NOMO-1 (cell line): ENCODE results near the gene KREMEN1.
A peak's percentile ranks its signal among the peaks of the same experiment; 100 is the strongest.
"Not testable (repeated sequence)": the region's sequence is repeated elsewhere in the genome, so short reads cannot be mapped to it uniquely, and the experiment has no call there.

Source experiments
- DNase-seq, 2 experiments: peaks; one replicate each; lab custom pipeline; 2025; ENCODE audit not compliant: unreplicated experiment in 2 of 2; lab: John Stamatoyannopoulos, UW

Gene KREMEN1

DNA sequence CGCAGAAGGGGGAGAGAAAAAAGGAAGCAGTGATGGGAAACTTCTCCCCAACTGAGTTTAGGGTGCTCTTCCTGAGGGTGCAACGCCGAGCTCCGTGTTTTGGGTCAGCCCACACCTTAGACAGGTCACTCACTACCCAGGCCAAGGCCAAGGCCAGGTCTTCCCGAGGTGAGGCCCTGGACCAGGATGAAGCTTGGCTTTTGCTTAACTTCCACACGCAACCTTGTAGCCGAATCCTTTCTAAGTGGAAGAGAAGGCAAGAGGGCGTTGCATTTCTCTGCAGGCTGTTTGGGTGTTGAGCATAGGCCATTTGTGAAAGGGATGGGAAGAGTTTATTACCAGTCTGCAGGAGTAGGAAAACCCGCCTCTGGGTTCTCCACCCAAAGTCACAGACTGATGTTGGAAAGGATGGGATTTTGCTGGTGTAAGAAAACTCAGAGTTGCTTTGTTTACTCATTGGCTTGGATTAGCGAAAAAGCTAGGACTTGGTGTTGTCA lies 1.5 kb downstream of the KREMEN1 start:
- DNase-seq, result no peak

DNA sequence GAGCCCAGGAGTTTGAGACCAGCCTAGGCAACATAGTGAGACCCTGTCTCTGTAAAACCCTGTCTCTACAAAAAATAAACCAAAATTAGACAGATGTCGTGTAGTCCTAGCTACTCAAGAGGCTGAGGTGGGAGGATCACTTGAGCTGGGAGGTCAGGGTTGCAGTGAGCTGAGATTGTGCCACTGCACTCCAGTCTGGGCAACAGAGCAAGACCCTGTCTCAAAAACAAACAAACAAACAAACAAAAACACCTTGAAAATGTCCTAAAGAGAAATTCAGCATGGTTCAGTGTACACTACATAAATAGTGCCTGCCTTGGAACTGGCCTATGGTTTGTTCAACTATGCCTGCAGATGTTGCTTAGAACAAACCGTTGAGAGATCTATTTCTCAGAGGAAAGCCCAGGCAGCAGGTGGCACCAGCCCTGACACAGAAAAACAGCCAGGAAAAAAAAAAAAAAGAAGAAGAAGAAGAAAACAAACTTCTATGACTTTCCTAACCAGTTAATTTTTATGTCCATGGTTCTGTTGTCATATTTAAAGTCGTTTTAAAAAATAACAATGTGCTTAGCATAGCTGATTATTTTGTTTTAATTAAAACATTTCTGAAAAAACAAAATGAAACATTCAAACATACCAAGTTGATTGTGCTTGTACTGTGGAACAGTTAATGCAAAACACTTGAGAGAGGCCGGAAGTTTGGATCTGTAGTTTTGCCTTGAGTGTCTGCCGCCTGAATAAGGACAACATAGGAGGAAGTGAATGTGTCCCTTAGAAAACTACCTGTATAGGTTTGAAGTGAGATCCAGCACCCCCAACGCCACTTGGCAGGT lies 5.4 kb downstream of the KREMEN1 start:
- DNase-seq, result no peak

DNA sequence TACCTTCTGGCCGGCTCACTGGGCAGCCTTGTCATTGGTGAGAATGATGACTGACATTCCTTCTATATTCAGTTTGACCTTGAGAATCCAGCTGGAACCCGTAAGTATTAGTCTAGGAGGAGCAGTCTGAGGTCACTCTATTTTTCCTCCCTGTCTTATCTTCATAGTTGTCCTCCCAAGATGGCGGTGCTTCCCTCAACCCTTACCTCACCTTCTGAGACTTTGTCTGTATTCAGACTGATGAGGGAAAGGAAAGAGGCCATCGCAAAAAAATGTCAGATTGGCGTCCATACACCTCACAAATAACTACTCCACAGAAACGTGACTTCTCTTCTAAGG lies 6.0 kb downstream of the KREMEN1 start:
- no peak for DNase-seq

DNA sequence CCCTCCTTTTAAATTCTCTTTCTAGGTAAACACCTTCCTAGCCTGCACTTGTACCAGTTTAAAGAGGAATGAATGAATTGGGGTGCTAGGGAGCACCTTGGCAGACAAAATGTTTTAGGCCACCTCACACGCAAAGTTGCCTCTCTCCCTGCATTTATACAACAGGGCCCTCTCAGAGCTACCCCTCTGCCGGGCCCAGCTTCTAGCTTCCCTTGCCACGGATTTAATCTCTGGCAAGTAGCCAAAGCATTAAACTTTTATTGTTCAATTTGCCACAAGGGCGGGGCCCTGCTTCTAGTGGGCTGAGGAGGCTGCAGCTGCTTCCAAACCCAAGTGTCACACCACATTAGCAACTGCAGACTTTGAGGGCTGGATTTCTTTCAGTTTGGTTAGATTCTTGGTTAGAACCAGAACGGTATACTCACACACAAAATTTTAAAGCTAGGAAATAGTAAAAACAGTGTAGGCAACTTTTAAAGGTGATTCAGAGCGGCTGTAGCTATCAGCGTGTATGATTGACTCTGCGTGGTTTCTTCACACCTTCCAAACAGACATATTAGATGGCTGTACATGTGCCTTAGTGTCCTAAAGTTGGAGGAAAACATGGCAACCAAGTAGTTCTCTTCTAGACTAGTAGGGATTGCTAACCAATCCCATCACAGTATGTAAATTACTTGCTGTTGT lies 6.5 kb downstream of the KREMEN1 start:
- DNase-seq, result no peak

DNA sequence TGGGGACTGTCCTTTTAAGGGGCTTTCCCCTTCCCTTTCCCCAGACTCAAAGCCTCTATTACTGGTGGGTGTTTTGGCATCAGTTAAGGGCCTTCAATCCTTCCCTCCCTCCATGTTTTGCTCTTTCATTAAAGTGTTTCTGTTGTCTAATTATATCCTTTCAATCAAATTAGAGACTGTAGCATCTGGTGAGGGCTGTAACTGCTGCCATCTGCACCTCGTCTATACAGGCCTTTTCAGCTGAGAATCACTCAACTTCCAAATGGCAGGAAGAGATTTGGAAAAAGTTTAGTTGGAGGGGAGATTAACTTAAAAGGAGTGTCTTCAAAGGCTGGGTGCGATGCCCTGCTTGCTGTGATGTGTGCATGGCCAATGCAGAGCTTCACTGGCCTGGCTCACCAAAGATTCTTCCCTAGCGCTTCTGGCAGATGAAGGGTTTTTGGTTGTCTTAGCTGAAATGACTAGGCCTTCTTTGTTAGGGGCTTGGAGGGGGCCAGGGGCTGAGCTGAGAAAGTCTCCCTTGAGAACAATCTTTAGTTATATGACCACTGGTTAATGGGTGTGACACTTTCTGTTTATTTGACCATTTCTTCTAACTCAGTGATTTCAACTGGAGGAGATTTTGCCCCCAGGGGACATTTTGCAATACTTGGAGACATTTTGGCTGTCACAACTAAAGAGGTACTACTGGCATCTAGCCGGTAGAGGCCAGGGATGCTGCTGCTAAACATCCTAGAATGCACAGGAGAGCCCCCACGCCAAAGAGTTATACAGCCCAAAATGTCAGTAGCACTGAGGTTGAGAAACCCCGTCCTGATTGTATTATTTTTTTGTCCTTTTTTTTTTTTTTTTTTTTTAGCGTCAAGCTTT lies 7.5 kb downstream of the KREMEN1 start:
- DNase-seq, result no peak

DNA sequence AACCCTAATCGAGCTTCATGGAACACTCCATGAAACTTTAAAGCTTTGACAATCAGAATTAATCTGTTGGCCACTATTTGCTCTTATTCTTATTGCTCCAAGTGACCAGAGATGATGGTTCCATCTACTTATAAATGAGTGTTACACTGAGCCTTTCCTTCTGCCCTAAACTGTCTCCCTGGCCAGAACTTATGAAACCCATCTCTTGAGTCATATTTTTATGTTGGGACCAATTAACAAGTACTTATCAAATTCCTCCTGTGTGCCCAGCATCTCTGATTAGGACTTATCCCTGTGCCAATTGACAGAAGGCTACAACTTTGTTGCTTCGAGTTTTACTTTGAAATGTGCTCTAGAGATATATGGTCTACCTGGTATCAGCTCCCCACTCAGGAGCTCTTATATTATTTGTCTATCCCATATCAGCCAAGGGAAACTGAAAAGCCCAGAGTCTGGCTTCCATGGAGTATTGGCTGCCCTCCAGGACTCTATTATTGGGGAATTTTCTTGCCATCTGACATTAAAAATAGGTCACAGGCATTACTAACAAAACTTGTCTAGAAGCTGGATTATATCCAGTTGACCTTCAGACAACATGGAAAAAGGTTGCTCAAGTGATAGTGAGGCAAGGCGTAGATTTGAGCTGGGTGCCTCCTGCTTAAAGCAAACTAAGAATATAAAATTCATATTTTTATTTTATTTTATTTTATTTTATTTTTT lies 8.8 kb downstream of the KREMEN1 start:
- DNase-seq, result no peak

DNA sequence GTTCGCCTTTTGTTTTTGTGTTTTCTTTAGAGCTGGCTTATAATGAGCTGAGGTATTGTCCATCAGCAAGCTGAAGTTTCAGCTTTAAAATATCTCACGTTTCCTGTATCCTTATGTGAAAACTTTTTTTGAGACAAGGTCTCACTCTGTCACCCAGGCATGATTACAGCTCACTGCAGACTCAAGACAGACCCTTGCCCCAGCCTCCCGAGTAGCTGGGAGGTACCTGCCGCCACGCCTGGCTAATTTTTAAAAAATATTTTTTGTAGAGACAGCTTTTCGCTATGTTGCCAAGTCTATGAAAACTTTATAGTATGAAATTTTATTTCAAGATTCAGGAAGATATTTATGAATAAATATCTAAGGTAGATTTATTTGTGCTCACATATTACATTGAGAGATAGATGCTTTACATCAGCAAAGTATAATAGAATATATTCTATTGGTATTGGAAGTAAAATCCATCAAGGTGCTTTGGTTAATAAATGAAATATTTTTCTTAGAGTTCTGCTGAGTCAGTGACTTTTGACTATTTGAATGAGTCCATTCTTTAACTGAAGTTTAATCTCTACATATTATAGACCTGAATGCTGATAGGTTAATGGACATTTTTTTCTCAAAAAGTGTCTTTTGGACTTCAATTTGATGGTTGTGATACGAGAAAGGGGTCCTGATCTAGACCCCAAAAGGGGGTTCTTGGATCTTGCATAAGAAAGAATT lies 10.2 kb downstream of the KREMEN1 start:
- no peak for DNase-seq

DNA sequence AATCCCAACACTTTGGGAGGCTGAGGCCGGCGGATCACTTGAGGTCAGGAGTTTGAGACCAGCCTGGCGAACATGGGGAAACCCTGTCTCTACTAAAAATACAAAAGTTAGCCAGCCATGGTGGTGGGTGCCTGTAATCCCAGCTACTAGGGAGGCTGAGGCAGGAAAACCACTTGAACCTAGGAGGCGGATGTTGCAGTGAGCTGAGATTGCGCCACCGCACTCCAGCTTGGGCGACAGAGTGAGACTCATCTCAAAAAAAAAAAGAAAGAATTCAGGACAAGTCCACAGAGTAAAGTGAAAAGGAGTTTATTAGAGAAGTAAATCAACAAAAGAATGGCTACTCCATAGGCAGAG lies 10.7 kb downstream of the KREMEN1 start:
- not testable (repeated sequence) for DNase-seq

DNA sequence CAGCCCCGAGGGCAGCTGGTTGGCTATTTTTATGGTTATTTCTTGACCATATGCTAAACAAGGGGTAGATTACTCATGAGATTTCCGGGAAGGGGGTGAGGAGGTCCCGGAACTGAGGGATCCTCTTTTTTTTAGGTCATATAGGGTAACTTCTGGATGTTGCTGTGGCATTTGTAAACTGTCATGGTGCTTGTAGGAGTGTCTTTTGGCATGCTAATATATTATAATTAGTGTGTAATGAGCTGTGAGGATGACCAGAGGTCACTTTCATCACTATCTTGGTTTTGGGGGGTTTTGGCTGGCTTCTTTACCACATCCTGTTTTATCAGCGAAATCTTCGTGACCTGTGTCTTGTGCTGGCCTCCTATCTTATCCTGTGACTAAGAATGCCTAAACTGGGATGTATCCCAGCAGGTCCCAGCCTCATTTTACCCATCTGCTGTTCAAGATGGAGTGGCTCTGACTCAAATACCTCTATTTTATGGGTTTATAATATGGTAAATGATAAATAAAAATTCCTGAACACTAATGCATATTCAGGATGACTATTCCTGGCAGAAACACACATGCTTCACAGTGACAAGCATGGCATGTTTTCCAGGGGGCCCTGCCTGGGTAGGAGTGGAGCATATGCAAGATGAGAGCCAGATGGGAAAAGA lies 11.2 kb downstream of the KREMEN1 start:
- peak in 1 of 2 experiments; percentile 57 for DNase-seq

DNA sequence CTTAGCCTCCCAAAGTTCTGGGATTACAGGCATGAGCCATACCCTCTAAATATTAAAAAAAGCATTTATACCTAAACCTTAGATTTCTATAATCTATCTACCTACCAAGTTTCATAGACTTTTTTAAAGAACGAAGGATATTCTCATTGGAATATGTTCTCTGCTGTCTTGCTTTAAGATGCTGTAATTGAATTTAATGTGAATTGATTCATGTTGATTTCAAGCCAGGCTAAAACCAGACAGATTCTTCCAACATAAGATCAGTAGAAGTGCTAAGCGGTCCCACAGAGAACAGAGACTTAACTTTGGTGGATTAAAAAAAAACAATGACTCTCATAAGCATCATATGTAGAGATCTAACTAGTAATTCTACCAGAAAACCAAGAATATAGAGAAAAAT lies 14.2 kb downstream of the KREMEN1 start:
- DNase-seq, result no peak

DNA sequence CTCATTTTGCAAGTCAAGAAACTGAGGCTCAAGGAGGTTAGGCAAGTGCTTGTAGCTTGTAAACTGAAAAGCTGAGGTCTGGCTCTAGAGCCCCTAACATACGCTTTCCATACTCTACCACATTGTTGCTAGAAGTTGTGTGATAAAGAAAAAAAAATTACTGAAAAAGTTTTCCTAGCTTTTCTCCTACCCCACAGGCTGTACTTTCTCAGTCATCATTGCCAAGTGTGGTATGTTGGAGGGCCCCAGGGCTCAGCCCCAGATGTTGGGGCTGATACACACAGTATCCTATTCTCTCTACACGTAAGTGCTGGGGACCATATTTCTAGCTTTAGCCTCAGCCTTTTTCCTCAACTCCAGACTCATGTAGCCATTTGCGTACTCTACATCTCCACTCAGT lies 16.0 kb downstream of the KREMEN1 start:
- DNase-seq, result no peak

DNA sequence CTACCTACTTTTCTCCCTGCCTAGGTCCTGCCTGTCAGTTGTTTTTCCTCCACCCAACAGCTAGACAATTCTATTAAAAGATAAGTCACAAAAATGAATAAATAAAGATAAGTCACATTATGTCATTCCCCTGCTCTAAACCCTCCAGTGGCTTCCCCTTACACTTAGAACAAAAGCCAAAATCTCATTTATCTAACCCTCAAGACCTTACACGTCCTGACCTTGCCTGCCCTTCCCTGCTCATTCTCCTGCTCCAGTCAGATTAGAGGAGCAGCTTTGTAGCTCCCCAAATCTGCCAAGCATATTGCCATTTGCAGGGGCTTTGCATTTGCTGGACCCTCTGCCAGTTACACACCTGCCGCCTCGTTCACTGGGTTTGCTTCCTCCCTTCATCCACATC lies 16.7 kb downstream of the KREMEN1 start:
- no peak for DNase-seq

DNA sequence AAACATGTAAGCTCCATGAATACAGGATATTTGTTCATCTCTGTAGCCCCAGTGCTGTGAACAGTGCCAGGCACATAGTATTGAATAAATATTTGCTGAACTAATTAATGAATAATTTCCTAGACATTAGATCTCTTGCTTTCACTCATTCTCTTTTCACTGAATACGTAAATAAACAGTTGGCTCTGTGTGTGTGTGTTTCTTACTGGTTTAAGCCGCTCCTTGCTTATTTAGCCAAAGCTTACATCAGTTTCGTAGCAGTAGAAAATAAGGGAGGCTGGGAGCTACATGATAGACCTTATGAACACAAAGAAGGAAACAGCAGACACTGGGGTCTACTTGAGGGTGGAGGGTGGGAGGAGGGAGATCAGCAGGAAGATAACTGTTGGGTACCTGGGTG lies 17.2 kb downstream of the KREMEN1 start:
- no peak for DNase-seq

DNA sequence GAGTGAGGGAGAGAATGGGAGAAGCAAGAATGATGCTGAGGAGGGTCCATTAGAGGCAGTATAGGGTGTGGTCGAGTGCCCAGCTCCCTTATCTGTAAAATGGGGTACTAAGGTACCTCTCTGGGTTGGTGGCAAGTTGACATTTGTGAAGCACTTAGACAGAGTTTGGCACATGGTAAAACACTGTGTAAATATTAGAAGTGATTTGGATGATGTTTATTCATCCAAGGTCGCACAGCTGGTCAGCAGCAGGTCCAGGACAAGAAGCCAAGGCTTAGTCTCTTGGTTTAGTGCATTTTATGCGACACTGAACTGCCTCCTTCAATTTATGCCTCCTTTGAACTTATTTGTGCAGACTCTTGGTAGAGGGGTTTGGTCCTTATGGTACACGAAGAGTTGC lies 19.4 kb downstream of the KREMEN1 start:
- DNase-seq, result no peak

DNA sequence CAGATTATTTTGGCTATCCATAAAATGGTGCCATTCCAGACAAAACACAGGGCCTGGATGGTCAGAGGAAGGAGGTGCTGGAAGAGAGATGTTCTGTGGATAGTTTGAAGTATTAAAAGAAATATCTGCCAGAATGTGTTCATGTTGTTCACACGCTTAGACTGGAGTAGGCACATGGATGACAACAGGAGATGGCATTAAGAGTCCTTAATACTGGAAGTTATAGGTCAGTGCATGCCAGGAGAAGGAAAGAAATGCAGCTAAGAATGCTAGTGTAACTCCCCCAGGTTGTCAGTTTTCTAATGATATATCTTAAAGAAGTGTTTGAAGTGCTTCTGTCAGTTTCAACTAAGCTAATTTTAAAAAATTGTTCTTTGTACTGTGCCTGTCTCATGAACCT lies 20.2 kb downstream of the KREMEN1 start:
- DNase-seq, result no peak

DNA sequence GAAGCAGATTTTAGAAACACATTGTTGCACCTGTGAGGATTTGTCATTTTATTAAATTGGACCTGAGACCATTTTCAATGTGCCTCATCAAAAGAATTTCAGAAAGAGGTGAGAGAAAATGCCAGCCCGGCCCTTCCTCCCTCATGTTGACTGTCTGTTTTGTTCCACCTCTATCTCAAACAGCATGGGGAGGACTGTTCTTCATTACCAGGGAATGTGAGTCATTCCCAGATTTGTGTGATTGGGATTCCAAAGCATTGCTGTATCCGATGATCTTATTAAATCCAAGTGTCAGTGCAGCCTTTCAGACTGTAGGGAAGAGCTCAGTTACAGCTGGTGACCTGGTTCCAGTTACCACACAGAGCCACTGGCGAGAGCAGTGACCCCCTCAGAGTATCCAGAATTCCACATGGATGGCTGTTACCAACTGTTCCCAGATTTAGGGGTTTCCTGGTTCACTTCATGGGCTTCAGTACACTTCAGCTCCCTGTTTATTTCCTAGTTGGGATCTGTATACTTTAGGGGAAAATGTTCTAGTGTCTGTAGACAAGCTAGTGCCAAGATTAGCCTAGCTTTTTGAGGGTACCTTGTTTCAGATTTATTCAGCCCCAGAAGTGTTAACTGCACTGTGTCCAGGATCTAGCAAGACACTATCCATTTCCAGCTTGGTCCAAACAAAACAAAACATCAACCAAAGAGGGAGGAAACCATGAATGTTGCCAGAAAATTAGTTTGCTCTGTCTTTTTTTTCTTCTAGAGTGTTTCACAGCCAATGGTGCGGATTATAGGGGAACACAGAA lies 20.9 kb downstream of the KREMEN1 start:
- DNase-seq, result no peak

DNA sequence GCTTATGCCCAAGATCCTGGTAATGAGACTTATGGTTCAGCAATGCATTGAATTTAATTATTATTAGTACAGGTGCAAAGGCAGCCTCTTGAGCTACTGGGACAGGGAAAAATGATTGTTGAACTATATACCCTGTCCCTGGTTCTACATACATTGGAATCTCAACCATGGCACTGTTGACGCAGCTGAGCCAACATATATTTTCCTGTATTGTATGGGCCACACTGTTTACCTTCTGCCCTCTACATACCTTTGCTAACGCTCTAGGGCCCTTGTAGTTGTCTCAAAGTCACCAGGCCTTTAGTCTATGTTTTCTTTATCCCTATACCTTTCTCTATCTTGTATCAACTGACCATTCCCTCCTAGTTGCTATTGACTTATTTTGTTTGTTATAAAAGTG lies 22.6 kb downstream of the KREMEN1 start:
- no peak for DNase-seq

DNA sequence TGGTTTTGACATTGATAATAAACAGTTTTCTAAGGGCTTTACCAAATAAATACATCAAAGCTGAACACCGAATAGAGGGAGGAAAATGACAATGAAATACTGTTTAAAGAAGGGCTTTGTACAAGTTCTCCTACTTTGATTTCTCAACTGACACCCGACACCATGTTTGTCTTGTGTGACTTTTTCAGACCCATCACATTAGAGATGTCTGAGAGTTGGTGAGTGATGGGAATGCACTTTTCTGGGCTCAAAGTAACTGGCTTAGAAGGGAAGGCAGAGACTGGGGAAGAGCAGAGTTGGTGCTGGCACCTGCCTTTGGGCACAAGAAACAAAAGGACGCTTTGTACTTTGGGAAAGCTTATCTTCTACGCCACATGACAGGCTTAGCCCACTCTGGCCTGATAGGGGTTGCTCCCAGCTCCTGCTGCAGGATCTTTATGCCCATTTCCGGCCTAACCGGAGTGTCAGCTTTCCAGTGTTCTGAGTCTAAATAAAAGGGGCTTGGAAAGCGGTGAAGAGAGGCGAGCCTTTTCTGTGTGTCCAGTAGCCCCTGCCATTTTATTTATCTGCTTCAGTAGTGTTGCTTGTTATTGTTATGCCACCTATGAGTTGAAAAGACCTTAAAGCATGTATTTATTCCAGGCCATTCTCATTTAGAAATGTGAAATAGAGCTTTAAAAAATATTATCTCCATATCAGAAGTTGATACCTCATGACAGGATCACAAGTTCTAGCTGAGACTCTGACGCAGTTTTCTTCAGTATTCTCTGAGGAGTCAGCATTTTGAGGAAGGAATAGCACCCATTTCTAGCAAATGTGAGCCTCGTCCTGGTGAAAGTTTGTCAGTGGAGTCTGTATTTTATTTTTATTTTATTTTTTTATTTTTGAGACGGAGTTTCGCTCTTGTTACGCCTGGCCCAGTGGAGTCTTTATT lies 24.2 kb downstream of the KREMEN1 start:
- no peak for DNase-seq
